ENCODE measurements around the gene MSANTD3. TPM values are rescaled to one million over a fixed set of nuclear protein-coding genes. Genes with fewer than 3 reads are reported as not detected.
A peak's percentile ranks its signal among the peaks of the same experiment; 100 is the strongest.

MSANTD3 gene
- total RNA-seq, 1 experiment from 2014 or later = 30.2 TPM

- TF ChIP-seq, protein P1, sequence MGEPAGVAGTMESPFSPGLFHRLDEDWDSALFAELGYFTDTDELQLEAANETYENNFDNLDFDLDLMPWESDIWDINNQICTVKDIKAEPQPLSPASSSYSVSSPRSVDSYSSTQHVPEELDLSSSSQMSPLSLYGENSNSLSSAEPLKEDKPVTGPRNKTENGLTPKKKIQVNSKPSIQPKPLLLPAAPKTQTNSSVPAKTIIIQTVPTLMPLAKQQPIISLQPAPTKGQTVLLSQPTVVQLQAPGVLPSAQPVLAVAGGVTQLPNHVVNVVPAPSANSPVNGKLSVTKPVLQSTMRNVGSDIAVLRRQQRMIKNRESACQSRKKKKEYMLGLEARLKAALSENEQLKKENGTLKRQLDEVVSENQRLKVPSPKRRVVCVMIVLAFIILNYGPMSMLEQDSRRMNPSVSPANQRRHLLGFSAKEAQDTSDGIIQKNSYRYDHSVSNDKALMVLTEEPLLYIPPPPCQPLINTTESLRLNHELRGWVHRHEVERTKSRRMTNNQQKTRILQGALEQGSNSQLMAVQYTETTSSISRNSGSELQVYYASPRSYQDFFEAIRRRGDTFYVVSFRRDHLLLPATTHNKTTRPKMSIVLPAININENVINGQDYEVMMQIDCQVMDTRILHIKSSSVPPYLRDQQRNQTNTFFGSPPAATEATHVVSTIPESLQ (CRISPR knock-in tag; IDR thresholded peaks at IDR 0.05) = no peak
- TF ChIP-seq SOX15 (CRISPR knock-in tag; IDR thresholded peaks at IDR 0.05) = no peak
These were observed 784 bp upstream of the MSANTD3 start (continued) for GRCh38 chr9:100426189-100426529.

DNA sequence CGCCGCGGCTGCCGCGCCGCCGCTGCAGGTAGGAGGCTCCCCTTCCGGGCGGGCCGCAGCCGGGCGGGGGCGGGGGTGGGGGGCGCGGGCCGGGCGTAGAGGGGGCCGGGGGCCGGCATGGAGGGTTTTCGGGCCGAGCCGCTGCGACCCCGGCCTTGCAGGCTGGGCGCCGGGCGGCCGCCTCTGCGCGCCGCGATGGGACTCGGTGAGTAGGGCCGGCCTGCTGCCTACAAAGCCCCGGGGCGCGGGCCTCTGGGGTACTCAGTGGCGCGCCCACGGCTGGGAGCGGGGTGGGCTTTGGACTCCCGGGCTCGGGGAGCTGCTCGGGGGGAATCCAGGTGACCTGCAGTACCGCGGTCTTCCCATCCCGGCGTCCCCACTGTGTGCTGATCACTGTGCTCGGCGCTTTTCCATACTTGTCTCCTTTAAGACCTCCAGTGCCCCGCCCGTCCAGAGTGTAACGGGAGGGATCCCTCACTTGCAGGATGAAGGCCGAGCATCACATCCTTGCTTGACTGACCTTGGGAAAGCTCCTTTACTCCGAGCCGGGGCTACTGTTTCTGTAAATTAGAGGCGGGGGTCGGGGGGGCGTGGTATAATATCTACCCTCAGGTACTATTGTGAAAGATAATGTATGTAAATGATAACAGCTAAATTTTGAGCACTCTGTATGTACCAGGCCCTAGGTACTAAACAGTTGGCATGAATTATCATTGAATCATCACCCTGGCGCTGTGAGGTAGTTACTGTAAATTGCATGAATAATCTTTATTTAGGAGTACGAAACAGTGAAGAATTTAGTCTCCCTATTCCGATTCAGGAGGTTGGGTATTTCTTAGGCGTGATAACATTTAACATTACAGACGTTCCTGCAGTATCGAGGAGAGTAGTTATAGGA is 672 bp downstream of the MSANTD3 start:
- DNase-seq (ENCODE audit: low spot score) (peak; percentile 66), ATAC-seq (peak; percentile 73)
- no peaks in the 10 kb centered on the region for H3K9me3 Mint-ChIP-seq
- peak overlapping the region; percentile 22; the same call in 1 of the 2 replicates for H3K27ac Mint-ChIP-seq
- H3K4me1 Mint-ChIP-seq = peaks cover 28% of the 10 kb centered on the region
- no peaks in the 10 kb centered on the region for H3K27me3 Mint-ChIP-seq (ENCODE audit: low read depth)
- ChIA-PET POLR2A (interaction anchor here (0.6 kb wide), 1 partner anchor 67 kb away, joined by 3 read pairs; no protein-coding TSS in a partner anchor), CTCF (no interaction called here)
- TF ChIP-seq, protein P2, sequence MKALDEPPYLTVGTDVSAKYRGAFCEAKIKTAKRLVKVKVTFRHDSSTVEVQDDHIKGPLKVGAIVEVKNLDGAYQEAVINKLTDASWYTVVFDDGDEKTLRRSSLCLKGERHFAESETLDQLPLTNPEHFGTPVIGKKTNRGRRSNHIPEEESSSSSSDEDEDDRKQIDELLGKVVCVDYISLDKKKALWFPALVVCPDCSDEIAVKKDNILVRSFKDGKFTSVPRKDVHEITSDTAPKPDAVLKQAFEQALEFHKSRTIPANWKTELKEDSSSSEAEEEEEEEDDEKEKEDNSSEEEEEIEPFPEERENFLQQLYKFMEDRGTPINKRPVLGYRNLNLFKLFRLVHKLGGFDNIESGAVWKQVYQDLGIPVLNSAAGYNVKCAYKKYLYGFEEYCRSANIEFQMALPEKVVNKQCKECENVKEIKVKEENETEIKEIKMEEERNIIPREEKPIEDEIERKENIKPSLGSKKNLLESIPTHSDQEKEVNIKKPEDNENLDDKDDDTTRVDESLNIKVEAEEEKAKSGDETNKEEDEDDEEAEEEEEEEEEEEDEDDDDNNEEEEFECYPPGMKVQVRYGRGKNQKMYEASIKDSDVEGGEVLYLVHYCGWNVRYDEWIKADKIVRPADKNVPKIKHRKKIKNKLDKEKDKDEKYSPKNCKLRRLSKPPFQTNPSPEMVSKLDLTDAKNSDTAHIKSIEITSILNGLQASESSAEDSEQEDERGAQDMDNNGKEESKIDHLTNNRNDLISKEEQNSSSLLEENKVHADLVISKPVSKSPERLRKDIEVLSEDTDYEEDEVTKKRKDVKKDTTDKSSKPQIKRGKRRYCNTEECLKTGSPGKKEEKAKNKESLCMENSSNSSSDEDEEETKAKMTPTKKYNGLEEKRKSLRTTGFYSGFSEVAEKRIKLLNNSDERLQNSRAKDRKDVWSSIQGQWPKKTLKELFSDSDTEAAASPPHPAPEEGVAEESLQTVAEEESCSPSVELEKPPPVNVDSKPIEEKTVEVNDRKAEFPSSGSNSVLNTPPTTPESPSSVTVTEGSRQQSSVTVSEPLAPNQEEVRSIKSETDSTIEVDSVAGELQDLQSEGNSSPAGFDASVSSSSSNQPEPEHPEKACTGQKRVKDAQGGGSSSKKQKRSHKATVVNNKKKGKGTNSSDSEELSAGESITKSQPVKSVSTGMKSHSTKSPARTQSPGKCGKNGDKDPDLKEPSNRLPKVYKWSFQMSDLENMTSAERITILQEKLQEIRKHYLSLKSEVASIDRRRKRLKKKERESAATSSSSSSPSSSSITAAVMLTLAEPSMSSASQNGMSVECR (CRISPR knock-in tag; IDR thresholded peaks at IDR 0.05; ENCODE audit: borderline replicate concordance) = peak; percentile 43; the same call in 1 of the 2 replicates
- TF ChIP-seq, protein P3, sequence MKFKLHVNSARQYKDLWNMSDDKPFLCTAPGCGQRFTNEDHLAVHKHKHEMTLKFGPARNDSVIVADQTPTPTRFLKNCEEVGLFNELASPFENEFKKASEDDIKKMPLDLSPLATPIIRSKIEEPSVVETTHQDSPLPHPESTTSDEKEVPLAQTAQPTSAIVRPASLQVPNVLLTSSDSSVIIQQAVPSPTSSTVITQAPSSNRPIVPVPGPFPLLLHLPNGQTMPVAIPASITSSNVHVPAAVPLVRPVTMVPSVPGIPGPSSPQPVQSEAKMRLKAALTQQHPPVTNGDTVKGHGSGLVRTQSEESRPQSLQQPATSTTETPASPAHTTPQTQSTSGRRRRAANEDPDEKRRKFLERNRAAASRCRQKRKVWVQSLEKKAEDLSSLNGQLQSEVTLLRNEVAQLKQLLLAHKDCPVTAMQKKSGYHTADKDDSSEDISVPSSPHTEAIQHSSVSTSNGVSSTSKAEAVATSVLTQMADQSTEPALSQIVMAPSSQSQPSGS (CRISPR knock-in tag; IDR thresholded peaks at IDR 0.05; ENCODE audit: borderline replicate concordance, low read depth) = no peak
- TF ChIP-seq ZBTB43 (CRISPR knock-in tag; IDR thresholded peaks at IDR 0.05) (no peak), ZNF416 (CRISPR knock-in tag; IDR thresholded peaks at IDR 0.05) (no peak), CREM (CRISPR knock-in tag; IDR thresholded peaks at IDR 0.05) (no peak), ZSCAN18 (CRISPR knock-in tag; IDR thresholded peaks at IDR 0.05) (no peak)
- H3K4me3 Mint-ChIP-seq = peak overlapping the region; percentile 80
- 0 out of 2 replicates have a peak, but pooled peaks cover 2% of the 10 kb centered on the region for H3K36me3 Mint-ChIP-seq

DNA sequence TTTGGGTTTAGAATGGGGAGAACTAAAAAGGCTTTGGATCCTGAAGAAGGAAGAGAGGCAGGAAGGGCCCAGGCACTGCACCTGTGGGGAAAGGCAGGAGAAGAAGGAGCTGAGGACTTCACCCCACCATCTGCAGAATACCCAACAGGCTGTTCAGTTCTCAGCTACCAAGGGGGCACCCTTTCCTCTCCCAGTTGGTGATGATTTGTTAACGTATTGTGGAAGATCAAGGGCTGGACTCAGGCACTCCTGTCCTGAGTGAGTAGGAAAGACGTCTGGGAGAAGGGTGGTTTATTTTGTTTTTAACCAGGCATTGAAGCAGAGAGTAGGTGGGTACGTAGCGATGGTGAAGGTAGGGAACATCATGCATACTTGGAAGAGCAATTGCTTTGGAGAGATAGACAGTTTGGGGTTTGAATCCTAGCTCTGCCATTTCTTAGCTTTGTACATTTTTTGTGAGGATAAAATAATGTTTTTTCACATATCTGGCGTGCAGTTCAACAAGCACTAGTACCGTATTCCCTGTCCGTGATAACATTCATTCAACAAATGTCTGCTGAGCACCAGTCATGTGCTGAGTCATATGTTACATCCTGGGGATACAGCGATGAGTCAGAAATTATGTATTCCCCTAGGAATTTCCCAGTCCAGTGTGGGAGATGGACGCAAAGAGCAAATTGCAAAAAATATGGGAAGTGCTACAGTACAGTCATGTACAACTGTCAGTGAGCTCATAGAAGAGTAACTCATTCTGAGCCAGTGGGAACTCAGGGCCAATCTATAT is 2.1 kb downstream of the MSANTD3 start:
- peak overlapping the region; percentile 16; the same call in 1 of the 2 replicates for H3K4me3 Mint-ChIP-seq
- POLR2A ChIA-PET = no interaction called here
- CTCF ChIA-PET = interaction anchor here (0.9 kb wide), 1 partner anchor 9 kb away, joined by 3 read pairs; no protein-coding TSS in a partner anchor
- H3K36me3 Mint-ChIP-seq = 0 out of 2 replicates have a peak, but pooled peaks cover 2% of the 10 kb centered on the region
- peaks cover 28% of the 10 kb centered on the region for H3K4me1 Mint-ChIP-seq
- ATAC-seq (no peak), DNase-seq (ENCODE audit: low spot score) (no peak)
- no peaks in the 10 kb centered on the region for H3K9me3 Mint-ChIP-seq
- no peaks in the 10 kb centered on the region for H3K27me3 Mint-ChIP-seq (ENCODE audit: low read depth)
- peak overlapping the region; percentile 8; the same call in 1 of the 2 replicates for H3K27ac Mint-ChIP-seq
- TF ChIP-seq SMAD3 (CRISPR knock-in tag; IDR thresholded peaks at IDR 0.05; ENCODE audit: borderline replicate concordance) (no peak), CBFB (CRISPR knock-in tag; IDR thresholded peaks at IDR 0.05; ENCODE audit: low read depth) (no peak), ZNF396 (CRISPR knock-in tag; IDR thresholded peaks at IDR 0.05; ENCODE audit: borderline replicate concordance) (no peak), NR1H2 (CRISPR knock-in tag; IDR thresholded peaks at IDR 0.05) (no peak), GABPB1 (CRISPR knock-in tag; IDR thresholded peaks at IDR 0.05) (no peak), ZNF138 (CRISPR knock-in tag; conservative IDR thresholded peaks at IDR 0.05) (no peak), RELA (CRISPR knock-in tag; IDR thresholded peaks at IDR 0.05; ENCODE audit: borderline replicate concordance) (no peak), ZNF232 (CRISPR knock-in tag; IDR thresholded peaks at IDR 0.05) (no peak), HMGA2 (CRISPR knock-in tag; IDR thresholded peaks at IDR 0.05) (no peak), TEAD4 (CRISPR knock-in tag; IDR thresholded peaks at IDR 0.05) (no peak)
